ENCODE measurements around the gene ATP9B.
"Not testable (repeated sequence)": the region's sequence is repeated elsewhere in the genome, so short reads cannot be mapped to it uniquely, and the experiment has no call there.

Gene ATP9B

DNA sequence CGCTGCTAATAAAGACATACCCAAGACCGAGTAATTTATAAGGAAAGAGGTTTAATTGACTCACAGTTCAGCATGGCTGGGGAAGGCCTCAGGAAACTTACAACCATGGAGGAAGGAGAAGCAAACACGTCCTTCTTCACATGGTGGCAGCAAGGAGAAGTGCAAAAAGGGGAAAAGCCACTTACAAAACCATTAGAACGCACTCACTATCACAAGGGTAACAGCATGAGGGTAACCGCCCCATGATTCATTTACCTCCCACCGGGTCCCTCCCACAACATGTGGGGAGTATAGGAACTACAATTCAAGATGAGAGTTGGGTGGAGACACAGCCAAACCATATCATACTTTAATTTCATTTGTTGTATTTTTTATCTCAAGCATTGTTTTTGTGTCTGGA lies 67.5 kb downstream of the ATP9B start:
- no peak for DNase-seq

DNA sequence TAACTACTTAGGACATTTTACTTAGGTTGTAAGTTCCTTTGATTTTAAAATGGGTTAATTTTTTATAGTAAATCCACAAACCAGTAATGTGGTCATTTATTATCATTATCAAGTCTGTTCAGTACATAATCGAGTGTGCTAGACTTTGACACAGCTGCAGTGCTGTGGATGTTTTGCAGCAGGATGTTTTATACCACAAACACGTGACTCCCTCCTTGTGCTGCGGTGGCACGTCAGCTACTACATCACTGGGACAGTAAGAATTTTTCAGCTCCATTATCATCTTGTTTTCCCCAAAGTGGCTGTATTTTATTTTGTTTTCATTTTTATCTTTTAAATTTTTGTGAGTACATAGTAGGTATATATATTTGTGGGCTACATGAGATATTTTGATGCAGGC lies 70.0 kb downstream of the ATP9B start:
- no peak for DNase-seq

DNA sequence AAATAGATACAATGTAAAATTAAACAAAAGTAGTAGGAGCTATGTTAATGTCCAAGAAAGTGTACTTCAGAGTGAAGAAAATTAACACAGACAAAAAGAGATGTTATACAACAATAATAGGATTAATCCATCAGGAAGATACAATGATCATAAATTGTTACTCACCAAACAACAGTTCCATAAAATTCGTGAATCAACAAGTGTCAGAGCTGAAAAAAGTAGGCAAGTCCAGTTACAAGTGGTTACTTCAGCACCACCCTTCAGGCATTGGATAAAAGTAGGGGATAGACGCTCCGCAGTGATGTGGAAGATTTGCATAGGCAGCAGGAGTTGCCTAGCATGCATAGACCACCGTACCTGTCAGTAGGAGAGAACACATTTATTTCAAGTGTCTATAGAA lies 77.8 kb downstream of the ATP9B start:
- DNase-seq = no peak

DNA sequence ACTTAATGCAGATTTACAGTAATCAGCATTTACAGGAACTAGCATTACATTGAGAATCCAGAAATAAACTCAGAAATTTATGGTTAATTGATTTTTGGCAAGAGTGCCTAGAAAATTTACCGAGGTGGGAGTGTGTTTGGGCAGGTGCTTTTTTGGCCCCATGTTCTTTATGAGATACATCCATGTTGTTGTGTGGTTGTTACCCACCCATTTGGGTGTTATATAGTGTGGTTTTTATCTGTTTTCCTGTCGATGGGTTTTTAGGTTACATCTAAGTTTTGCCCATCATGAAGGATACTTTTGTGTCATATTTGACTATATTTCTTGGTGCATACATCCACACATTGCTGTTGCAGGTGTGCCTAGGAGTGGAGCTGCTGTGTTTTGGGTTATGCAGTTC lies 82.0 kb downstream of the ATP9B start:
- DNase-seq = no peak

DNA sequence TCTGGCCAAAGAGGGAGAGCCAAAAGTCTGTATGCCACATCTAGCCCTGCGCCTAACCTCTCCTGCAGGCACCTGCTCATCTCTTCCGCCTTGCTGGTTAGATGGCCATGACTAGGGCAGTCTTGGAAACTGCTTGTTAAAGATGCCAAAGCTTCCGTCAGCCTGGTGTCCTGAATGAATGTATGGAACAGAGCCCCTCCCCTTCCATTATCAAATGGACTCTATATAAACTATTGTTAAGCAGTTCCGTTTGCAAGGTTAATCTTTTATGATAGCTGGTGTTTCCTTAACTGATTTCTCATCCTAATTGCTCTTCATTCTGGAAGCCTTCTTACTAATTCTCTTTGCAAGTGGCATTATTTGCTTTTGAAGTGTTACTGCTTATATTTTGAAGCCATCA lies 87.1 kb downstream of the ATP9B start:
- no peak for DNase-seq

DNA sequence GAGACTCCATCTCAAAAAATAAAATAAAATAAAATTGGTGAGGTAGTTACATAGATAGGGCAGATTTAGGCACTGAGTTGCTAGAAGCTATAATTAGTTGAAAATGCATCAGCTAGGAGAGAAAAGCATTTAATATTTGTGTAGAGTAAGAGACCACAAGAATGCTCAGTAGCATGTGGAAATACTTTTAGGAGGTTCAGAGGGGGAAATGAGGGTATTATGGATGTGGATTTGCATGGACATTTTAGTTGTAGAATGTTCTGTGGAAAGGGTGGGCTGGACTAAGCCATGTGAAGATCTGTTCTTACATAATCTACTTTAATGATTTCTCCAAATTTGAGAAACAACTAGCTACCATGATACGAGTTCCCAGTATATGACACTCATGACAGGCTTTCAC lies 95.5 kb downstream of the ATP9B start:
- no peak for DNase-seq

DNA sequence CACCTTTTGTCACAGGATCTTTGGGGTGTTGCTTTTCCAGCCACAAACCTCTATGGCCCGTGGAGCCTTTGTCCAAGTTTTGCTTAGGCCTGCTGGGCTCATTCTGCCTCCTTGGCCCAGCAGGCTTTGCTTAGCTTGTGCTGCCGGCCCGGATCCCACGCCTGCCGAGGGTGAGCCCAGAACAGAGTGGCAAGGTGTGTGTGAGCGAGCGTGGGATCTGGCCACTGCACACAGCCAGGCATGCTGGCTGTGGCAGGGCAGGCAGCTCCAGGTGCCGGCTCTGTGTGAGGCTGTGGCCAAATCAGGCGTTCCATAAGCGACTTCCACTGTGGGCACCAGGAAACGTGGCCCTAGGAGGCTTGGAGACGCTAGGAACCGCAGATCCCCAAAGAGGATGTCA lies 97.5 kb downstream of the ATP9B start:
- no peak for DNase-seq

DNA sequence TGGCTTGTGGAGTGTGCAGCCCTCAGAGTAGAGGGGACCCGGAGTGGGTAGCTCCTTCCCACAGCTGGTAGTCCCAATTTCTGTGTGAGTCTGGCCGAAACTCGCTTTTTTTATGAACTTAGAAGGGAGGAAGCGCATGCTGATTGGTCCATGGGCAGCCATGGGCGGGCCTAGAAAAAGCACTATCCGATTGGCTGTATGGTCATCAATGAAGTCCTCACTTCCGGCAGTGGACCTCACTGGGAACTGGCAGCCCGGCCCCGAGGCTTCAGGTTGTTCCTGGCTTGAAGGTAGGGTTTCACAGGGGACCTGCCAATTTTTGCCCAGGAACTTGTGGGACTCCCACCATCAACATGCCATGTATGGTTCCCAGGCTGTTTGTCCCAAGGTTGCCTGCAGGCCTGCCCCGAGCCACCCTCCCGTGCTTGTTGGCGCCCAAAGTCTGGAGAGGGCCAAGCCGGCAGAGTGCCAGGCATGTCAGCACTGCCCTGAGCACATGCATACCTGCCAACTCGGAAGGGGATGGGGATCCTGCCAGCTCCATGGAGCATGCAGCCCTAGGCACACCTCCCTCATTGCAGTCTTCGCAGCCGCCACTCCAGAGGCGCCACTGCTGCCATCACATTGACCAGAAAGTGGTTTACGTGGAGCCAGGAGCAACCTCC lies 98.5 kb downstream of the ATP9B start:
- peak; percentile 40 for DNase-seq

DNA sequence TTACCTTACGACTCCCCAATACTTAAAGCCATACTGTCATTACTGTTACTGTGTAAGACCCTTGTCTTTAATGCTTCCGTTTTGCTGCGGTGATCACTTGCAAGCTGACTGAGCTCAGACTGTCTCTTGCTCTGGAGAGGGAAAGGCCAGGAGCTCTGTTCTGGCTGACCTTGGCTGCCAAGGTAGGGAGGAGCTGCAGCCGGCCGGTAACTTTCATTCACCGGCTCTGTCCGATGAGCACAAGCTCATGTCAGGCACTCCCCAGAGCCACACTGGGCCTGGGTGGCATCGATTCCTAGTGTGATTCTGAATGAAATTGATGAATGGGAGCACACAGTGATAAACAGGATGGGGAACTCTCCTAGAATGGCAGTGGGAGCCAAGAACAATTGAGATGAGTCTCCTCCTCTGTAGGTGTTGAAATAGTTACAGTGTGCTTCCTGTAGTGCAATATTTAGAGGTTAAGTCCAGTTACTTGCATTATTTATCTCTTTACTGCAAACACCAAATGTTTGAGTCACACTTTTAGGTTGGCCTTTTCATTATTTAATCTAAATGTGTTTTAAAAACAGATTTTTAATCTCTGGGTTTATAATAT lies 100.9 kb downstream of the ATP9B start:
- DNase-seq = no peak

DNA sequence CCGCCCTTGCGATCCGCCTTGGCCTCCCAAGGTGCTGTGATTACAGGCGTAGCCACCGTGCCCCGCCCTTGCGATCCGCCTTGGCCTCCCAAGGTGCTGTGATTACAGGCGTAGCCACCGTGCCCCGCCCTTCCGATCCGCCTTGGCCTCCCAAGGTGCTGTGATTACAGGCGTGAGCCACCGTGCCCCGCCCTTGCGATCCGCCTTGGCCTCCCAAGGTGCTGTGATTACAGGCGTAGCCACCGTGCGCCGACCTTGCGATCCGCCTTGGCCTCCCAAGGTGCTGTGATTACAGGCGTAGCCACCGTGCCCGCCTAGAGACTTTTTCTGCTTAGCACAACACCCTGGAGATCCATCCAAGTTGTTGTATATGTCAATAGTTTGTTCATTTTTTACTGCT lies 103.1 kb downstream of the ATP9B start:
- not testable (repeated sequence) for DNase-seq

DNA sequence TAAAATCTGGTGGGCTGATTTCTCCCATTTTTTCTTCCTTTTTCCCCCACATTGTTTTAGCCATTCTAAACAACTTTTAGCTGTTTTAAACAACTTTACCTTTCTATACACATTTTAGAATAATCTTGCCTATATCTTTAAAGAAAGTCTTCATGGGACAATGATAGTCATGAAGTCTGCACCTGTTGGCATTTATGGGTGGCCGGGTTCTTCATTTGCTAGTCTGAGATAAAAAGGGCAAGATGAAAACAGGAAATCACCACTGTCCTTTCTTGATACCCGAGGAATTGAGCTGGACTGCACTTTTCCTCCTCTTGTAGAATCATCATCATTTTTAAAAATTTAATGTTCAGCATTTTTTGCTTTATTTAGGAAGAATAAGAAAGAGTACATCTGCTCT lies 104.5 kb downstream of the ATP9B start:
- DNase-seq = no peak

DNA sequence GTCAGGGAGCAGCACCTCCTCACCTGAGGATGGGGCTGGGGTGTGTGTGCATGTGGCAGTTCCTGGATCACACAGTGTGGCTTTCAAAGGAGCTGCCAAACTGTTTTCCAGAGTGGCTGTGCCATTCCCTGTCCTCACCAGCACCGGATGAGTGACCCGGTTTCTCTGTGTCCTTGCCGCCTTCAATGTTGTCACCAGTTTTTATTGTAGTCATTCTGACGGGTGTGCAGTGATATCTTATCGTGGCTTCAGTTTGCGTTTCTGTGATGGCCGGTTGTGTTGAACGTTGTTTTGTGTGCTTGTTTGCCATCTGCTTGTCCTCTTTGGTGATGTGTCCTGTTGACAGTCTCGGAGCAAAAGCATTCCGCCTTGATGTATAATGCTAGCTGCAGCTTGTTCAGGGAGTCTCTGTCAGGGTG lies 108.9 kb downstream of the ATP9B start:
- no peak for DNase-seq

DNA sequence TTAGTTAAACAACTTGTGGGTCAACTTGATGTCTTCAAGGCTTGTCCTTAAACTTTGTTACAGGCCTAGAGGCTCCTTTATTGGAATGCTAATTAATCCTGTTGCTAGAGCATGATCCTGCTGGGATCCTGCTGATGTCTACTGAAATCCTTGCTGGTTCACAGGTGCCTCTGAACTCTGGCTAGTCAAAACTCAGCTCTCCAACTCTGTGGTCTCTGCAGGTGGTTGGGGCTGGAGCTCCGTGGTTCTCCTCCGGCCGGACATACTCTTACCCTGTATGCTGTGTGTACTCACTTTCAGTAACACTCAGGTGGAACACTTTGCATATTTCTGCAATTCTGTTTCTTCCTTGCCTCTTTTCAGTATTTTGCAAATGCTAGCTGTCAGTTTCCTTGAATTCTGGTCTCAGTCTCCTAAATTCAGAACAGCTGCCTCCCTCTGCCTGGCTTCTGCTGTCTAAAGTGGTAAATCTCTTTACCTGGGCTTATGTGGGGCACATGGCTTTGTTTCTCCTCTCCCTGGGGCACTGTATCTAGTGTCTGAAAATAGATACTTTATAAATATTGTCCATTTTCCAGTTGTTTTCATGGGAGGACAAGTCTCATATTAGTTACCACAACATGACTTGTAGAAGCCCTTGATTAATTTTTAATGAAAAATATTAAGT lies 113.0 kb downstream of the ATP9B start:
- no peak for DNase-seq

DNA sequence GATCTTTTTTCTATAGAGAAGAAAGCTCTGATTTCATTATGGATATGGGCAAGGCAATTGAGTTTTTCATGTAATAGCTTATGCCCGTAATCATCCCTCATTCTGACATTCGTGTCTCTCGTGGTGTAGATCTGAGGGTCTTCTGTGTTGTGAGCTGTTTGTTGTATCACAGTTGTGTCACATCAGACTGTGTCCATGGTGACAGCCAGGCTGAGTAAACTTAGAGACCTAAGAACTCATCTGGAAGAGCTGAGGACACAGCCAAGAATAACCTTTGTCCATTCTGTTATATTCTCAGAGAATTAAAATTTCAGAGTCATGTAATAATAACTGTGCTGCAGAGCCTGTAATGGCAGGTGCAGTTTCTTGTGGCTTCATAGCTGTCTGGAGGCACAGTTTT lies 116.5 kb downstream of the ATP9B start:
- DNase-seq = no peak

DNA sequence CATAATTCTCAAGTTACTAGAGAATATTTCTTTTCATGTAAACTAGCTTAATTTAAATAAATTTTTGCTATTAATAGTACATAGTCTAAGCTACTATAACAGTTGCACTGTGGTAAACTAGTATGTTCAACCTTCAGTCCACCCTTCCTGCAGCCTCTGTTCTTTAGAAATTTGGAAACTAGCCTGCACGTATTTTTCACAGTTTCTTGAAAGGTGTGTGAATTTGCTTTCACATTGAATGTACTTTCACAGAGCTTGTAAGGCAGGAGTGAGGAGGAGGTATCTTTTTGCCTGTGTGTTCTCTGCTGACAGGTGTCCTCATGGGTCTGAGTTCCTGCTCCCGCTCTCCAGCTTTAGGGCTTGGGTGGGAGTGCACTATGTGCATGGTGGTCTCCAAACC lies 117.5 kb downstream of the ATP9B start:
- no peak for DNase-seq

DNA sequence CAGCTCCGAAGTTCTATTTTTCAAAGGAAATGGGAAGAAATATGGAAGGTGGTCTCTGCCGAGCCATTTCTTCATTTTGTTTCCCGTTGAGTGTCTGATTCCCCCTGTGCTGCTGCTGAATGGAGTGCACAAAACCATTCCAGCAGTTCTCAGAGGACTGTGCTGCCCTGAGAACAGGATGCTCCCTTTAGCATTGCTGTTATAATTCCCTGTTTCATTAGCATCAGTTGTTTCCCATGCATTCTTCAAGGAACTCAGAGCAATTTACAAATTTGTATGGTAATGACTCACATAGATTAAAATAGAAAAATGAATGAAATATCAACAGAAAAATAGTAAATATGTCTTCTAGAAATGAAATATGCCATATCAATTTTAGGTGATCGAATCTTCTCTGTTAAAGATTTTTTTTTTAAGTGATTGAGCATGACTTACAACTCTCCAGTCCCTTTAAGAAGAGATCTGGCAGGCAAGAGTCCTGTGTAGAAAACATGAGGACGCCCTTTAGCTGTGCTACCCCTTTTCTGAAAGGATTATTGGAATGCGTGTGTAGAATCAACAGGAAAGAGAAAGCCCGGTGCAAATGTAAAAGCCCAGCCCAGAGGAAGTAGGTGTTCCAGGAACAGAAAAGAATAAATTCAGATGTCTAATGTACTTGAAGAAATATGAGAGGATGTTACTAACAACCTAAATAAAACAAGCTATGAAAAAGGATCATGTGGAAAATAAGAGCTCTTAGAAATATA lies 118.5 kb downstream of the ATP9B start:
- no peak for DNase-seq

DNA sequence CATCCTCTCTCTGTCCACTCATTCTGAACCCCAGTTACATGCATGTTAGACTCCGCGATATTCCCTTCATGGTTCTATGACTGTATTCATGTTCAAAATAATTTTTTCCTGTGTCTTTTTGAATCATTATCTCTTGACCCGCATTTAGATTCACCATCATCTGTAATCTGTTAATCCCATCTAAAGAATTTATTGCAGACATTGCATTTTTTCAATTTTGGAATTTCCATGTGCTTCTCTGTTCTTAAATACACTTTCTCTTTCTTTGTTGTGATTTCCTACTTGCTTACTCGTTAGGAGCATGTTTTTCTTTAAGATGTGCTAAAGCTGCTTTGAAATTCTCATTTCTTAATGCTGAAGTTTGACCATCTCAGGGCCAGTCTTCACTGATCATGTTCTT lies 122.2 kb downstream of the ATP9B start:
- no peak for DNase-seq

DNA sequence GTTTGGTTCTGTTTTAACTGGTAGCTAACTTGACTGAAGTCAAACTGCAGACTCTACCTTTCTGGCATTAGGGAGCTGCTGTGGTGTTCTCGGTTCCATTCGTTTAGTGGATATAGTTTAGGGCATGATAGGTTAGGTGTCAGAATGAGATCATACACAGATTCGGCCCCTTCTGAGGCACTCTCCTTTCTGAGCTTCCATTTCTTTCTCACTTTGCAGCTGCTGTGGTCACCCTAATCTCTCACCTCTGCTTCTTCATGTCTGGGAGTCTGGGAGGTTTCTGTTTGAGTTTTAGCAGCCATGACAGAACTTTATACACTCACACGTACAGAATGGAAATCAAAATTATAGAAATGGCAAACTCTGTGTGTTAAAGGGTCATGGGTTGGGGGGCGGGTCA lies 122.8 kb downstream of the ATP9B start:
- DNase-seq = no peak

DNA sequence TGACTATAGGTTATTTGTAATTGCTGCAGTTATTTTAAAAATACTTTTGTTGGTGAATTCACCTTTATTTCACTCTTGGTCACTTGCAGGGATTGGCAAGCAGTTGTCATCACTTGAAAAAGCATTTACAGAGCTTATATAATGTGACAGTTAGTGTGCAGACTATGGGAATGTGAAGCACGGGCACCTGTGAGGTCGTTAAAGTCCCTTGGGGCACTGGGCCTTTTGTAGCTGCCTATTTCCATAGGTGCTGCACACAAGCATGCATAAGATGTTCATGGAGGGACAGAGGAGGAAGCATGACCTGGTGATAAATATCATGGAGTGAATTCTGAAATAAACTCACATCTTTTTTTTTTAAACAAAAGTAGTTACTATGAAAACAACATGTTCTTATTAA lies 124.6 kb downstream of the ATP9B start:
- DNase-seq = no peak

DNA sequence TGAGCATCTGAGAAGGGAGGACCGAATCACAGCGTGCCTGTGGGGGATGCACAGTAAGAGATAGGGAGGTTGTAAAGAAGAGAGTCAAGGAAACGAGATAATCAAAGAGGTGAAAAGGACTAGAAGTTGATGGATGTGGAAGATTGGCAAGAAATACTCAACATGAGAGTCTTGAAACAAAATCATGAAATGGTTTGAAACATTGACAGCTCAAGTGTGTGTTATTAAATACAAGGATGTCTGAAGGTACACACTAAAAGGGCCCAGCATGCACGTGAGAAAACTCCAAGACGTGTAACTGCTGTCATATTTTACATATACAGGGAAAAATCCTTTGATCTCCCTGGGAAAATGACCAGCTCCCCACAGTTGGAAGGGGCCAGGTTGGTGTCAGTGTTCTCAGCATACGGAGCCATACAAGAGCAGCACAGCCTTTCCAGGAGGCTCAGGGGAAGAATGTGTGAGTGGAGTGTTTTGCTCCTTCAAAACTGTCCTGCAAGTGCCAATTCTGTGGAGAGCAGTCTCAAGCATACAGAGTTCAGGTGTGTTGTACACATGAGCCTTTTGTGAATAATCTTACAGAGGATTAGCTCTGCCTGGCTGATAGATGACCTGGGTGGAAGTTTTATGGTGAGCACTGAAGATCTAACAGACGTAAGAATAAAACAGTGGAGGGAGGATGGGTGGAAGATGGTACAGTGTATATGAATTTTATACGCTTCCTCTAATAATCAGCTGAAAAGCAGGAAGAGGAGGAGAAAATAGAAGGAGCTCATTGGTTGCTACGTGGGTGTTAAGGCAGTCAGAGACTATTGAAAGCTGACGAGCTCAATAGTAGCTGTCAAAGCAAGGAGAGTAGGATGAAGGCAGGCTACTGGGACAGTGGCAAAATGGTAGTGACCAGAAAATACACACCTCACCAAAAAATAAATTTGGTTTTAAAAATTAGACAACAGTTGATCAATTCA lies 126.8 kb downstream of the ATP9B start:
- no peak for DNase-seq

DNA sequence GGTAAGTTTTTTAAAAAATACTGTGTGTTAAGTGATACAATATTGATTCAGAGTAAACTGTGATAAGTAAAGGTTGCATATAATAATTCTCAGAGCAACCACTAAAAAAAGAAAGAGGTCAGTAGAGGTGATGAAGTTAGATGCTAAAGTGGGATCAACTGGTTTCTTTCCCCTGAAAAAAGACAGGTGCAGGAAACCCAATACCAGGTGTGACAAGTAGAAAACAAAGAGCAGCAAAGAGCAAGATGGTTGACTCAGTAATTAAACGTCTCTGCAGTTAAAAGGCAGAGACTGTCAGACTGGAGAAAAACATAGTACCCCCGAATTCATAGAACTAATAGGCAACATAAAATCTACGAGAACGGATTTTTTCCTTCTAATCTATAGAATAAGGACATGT lies 128.3 kb downstream of the ATP9B start:
- peak; percentile 15 for DNase-seq

DNA sequence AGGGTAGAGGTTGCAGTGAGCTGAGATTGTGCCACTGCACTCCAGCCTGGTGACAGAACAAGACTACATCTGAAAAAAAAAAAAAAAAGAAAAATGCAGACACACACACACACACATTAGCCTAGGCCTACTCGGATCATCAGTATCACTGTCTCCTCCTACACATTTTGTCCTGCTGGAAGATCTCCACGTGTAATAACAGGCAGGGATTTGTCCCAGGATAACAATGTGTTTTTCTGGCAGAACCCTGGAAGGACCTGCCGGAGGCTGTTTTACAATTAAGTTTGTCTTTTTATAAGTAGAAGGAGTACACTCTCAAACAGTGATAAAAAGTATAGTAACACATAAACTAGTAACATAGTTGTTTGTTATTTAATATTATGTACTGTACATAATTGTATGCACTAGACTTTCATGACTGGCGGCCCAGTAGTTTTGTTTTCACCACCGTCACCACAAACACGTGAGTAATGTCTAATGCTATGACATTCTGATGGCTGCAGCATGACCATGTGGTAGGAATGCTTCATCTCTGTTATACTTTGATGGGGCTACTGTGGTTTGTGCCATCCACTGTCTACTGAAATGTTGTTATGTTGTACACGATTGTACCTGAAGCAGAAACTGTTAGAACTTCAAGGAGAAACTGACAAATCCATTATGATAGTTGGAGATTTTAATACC lies 130.6 kb downstream of the ATP9B start:
- DNase-seq = no peak

Measured in NCI-H2029 (cell line).